OCI-LY3 (cell line): ENCODE results near the gene IMMP2L.

ENCODE experiments used
- EZH2phosphoT487 ChIP-seq: fragments of 200-600 bp; shearing (Covaris generic); IDR thresholded peaks from 2 replicates; pipeline ENCODE4 v1.6.1; 2018; ENCODE audit warnings: antibody characterized with exemption, mixed run types, low read depth
- TF ChIP-seq, protein P1 (sequence below): fragments of 200-600, 300-600 bp; sonication (generic); IDR thresholded peaks from 2 replicates; pipeline ENCODE4 v1.5.1; 2014; ENCODE audit warnings: antibody characterized with exemption, low read length, low read depth

DNA sequence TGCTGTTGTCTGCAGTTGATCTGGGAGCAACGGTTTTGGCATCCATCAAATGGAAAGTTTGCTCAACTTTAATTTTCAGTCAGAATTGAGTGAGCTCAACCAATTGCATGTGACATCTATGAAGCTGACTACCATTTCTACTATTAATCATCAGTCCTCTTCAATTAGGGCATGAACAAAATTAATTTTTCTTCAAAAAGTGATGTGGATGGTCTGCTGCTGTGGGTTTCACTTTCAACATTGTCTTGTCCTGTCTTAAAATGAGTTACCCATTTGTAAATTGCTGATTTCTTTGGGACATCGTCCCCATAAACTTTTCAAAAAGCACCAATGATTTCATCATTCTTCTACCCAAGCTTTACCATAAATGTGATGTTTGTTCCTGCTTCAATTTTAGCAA lies 648.0 kb downstream of the IMMP2L start:
- TF ChIP-seq, protein P1, sequence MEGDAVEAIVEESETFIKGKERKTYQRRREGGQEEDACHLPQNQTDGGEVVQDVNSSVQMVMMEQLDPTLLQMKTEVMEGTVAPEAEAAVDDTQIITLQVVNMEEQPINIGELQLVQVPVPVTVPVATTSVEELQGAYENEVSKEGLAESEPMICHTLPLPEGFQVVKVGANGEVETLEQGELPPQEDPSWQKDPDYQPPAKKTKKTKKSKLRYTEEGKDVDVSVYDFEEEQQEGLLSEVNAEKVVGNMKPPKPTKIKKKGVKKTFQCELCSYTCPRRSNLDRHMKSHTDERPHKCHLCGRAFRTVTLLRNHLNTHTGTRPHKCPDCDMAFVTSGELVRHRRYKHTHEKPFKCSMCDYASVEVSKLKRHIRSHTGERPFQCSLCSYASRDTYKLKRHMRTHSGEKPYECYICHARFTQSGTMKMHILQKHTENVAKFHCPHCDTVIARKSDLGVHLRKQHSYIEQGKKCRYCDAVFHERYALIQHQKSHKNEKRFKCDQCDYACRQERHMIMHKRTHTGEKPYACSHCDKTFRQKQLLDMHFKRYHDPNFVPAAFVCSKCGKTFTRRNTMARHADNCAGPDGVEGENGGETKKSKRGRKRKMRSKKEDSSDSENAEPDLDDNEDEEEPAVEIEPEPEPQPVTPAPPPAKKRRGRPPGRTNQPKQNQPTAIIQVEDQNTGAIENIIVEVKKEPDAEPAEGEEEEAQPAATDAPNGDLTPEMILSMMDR = no peak
- TF ChIP-seq EZH2phosphoT487 = no peak
